Uterus (tissue), 2 donors: Measurements from ENCODE around the gene BTBD6.

ENCODE experiments used
- CTCF ChIP-seq, 4 experiments: fragments of 200-600 bp in 2 of 4; fragments of 450-650 bp in 2 of 4; sonication (generic) in 2 of 4; IDR thresholded peaks; one replicate each; pipeline ENCODE4 v1.5.1; 2016 to 2019; ENCODE audit warnings: antibody characterized with exemption in 4 of 4, mild to moderate bottlenecking in 2 of 4, moderate library complexity in 1 of 4
- POLR2A ChIP-seq, 2 donors: fragments of 450-650 bp; IDR thresholded peaks; one replicate each; pipeline ENCODE4 v1.6.1; 2016; ENCODE audit warnings: antibody characterized with exemption in 2 of 2, mild to moderate bottlenecking in 1 of 2, moderate library complexity in 1 of 2

GRCh38 chr14:105267820-105268548, 19.7 kb downstream of the BTBD6 start:
- TF ChIP-seq CTCF (IDR thresholded peaks at IDR 0.05): no peak
- TF ChIP-seq POLR2A (IDR thresholded peaks at IDR 0.05): no peak
